Measurements from ENCODE around the gene NCBP2L. TPM values are rescaled to one million over a fixed set of nuclear protein-coding genes. Genes with fewer than 3 reads are reported as not detected.

NCBP2L gene
- total and polyA plus RNA-seq, 4 donors, result 0.02 to 0.24 (median 0.08) TPM; not detected in 1

- no peak for DNase-seq (ENCODE audit: low spot score)
- Histone ChIP-seq H3K4me1 (ENCODE audit: control insufficient read depth in 4 of 4, insufficient read depth in 4 of 4, low read length in 3 of 4) (peaks cover 0 to 5% (median 0%) of the 10 kb centered on the region in 4 donors), H3K36me3 (ENCODE audit: control insufficient read depth in 4 of 4, insufficient read depth in 3 of 4, low read depth in 1 of 4, low read length in 3 of 4) (no peaks in the 10 kb centered on the region), H3K9me3 (ENCODE audit: control insufficient read depth in 4 of 4, low read length in 3 of 4) (peaks cover 0 to 12% (median 2%) of the 10 kb centered on the region in 4 donors), H3K4me3 (ENCODE audit: low read depth in 1 of 3, low read length in 3 of 3) (no peak overlapping the region), H3K27me3 (ENCODE audit: control insufficient read depth in 4 of 4, insufficient read depth in 4 of 4, low read length in 3 of 4) (peaks cover 0 to 3% (median 0%) of the 10 kb centered on the region in 4 donors), H3K27ac (ENCODE audit: low read depth in 1 of 2, low read length in 2 of 2) (no peak overlapping the region), H3K9ac (ENCODE audit: low read depth in 1 of 2, low read length in 2 of 2) (no peak overlapping the region)
- TF ChIP-seq HNF4G (IDR thresholded peaks at IDR 0.05) (no peak), TAF1 (conservative IDR thresholded peaks at IDR 0.05) (no peak), FOXA1 (IDR thresholded peaks at IDR 0.05) (no peak), ZBTB33 (IDR thresholded peaks at IDR 0.05) (no peak), SP1 (IDR thresholded peaks at IDR 0.05) (no peak), MAX (IDR thresholded peaks at IDR 0.05) (no peak), REST (IDR thresholded peaks at IDR 0.05) (no peak), RAD21 (IDR thresholded peaks at IDR 0.05) (no peak), RXRA (IDR thresholded peaks at IDR 0.05) (no peak), CTCF (IDR thresholded peaks at IDR 0.05; ENCODE audit: low read depth, low read length, missing input control) (no peak), YY1 (IDR thresholded peaks at IDR 0.05) (no peak), ATF3 (IDR thresholded peaks at IDR 0.05) (no peak), EGR1 (IDR thresholded peaks at IDR 0.05; ENCODE audit: low read depth in 2 of 2) (no peak)
- WGBS, result 89% methylated on average over 2 of the region's 2 CpGs
Observed at GRCh38 chrX:107823042-107823441, 45.5 kb downstream of the NCBP2L start.

GRCh38 chrX:107823456-107823855, 45.9 kb downstream of the NCBP2L start:
- Histone ChIP-seq H3K9ac (ENCODE audit: low read depth in 1 of 2, low read length in 2 of 2) (no peak overlapping the region), H3K4me1 (ENCODE audit: control insufficient read depth in 4 of 4, insufficient read depth in 4 of 4, low read length in 3 of 4) (peaks cover 0 to 5% (median under 1%) of the 10 kb centered on the region in 4 donors), H3K27me3 (ENCODE audit: control insufficient read depth in 4 of 4, insufficient read depth in 4 of 4, low read length in 3 of 4) (peaks cover 0 to 3% (median 0%) of the 10 kb centered on the region in 4 donors), H3K36me3 (ENCODE audit: control insufficient read depth in 4 of 4, insufficient read depth in 3 of 4, low read depth in 1 of 4, low read length in 3 of 4) (no peaks in the 10 kb centered on the region), H3K9me3 (ENCODE audit: control insufficient read depth in 4 of 4, low read length in 3 of 4) (peaks cover 0 to 8% (median 2%) of the 10 kb centered on the region in 4 donors), H3K4me3 (ENCODE audit: low read depth in 1 of 3, low read length in 3 of 3) (no peak overlapping the region), H3K27ac (ENCODE audit: low read depth in 1 of 2, low read length in 2 of 2) (no peak overlapping the region)
- 55% methylated on average over 1 of the region's 1 CpG for WGBS
- no peak for DNase-seq (ENCODE audit: low spot score)
- TF ChIP-seq RXRA (IDR thresholded peaks at IDR 0.05), result no peak
- TF ChIP-seq HNF4A (conservative IDR thresholded peaks at IDR 0.05), result no peak
- no peak for TF ChIP-seq HNF4G (IDR thresholded peaks at IDR 0.05)
- TF ChIP-seq TAF1 (conservative IDR thresholded peaks at IDR 0.05), result no peak
- no peak for TF ChIP-seq YY1 (IDR thresholded peaks at IDR 0.05)
- TF ChIP-seq RAD21 (IDR thresholded peaks at IDR 0.05), result no peak
- TF ChIP-seq ATF3 (IDR thresholded peaks at IDR 0.05), result no peak
- no peak for TF ChIP-seq JUND (IDR thresholded peaks at IDR 0.05)
- TF ChIP-seq GABPA (IDR thresholded peaks at IDR 0.05 in 1 of 2, conservative IDR thresholded peaks at IDR 0.05 in 1 of 2), result no peak
- TF ChIP-seq FOXA2 (IDR thresholded peaks at IDR 0.05), result no peak
- no peak for TF ChIP-seq CTCF (IDR thresholded peaks at IDR 0.05; ENCODE audit: low read depth, low read length, missing input control)
- TF ChIP-seq REST (IDR thresholded peaks at IDR 0.05), result no peak
- no peak for TF ChIP-seq NR2F2 (IDR thresholded peaks at IDR 0.05)

All from liver (tissue), 9 donors.